ENCODE data around the gene TTI1.

DNA sequence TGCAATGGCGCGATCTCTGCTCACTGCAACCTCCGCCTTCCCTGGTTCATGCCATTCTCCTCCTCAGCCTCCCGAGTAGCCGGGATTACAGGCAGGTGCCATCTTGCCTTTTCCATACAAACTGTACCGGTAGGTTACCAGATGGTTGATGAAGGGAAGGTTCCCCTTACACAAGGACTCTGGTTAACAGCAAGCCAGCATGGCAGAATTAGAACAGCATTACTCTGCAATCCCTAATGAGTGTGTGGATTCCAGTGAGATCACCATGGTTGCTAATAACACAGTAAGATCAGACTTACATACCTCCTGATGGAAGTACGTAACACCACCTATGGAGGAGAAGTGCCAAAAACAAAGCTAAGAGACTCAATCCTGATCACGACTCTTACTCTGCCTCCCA is 51.7 kb downstream of the TTI1 start:
- TF ChIP-seq POLR2A (IDR thresholded peaks at IDR 0.05), result no peak
- TF ChIP-seq, protein P1, sequence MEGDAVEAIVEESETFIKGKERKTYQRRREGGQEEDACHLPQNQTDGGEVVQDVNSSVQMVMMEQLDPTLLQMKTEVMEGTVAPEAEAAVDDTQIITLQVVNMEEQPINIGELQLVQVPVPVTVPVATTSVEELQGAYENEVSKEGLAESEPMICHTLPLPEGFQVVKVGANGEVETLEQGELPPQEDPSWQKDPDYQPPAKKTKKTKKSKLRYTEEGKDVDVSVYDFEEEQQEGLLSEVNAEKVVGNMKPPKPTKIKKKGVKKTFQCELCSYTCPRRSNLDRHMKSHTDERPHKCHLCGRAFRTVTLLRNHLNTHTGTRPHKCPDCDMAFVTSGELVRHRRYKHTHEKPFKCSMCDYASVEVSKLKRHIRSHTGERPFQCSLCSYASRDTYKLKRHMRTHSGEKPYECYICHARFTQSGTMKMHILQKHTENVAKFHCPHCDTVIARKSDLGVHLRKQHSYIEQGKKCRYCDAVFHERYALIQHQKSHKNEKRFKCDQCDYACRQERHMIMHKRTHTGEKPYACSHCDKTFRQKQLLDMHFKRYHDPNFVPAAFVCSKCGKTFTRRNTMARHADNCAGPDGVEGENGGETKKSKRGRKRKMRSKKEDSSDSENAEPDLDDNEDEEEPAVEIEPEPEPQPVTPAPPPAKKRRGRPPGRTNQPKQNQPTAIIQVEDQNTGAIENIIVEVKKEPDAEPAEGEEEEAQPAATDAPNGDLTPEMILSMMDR (IDR thresholded peaks at IDR 0.05), result no peak
- no peak for TF ChIP-seq POLR2AphosphoS5 (IDR thresholded peaks at IDR 0.05)
